ENCODE results near the gene SHB. TPM values are rescaled to one million over a fixed set of nuclear protein-coding genes. Genes with fewer than 3 reads are reported as not detected.
A peak's percentile ranks its signal among the peaks of the same experiment; 100 is the strongest.

Gene SHB
- total RNA-seq, 1 experiment from 2014 or later, result 28.7 TPM

DNA sequence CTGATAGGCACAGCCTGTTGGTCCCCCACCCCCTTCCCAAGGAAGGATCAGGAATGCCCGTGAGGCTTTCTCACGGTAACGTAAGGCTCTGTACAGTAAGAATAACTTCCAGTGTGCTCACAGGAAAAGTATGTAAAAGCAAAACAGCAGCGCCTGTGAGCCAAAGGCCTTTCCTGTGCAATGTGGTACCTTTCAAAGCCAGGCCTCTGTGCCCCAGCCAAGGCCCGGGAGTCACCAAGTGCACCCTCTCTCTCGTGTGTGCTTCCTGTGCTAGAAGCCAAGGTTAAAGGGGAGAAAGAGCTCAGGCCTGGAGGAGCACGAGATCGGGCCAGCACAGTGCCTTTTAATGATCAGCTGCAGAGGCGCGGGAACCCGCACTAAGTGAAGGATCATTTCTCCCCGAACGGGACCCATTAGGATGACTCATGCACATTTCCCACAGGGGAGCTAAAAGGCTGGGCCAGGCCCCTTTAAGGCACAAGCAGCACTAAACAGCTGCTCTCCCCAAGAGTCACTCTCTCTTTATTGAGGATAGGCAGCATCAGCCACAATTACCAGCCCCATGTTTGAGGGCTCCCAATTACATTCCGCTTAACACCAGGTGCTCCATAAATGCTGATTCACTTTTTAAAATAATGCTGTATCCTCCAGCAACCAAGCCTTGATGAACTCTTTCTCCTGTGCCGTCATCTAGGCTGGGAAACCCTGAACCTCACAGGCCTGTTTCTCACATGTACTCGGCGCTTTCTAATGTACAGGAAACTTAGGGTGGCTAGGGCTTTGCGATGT lies 42.8 kb downstream of the SHB start:
- Histone ChIP-seq H3K9me2 (ENCODE audit: insufficient read depth) (no peaks in the 10 kb centered on the region), H3K27me3 (ENCODE audit: insufficient read depth, low read length) (no peaks in the 10 kb centered on the region), H2AFZ (ENCODE audit: low read depth, low read length, poor library complexity, severe bottlenecking) (no peak overlapping the region), H3K4me3 (replicated peaks in 1 of 2; ENCODE audit: low read depth in 1 of 2, low read length in 2 of 2) (peak overlapping the region in 1 of 2 experiments; percentile 27; a peak in 2 of 4 replicates), H3K4me1 (ENCODE audit: control insufficient read depth in 1 of 2, insufficient read depth in 2 of 2, low read length in 2 of 2) (peaks cover 57 to 63% of the 10 kb centered on the region in 2 experiments), H3K9ac (ENCODE audit: low read length) (peak overlapping the region; percentile 51), H3K4me2 (ENCODE audit: low read length) (peak overlapping the region; percentile 71), H4K20me1 (ENCODE audit: insufficient read depth) (0 out of 2 replicates have a peak, but pooled peaks cover 2% of the 10 kb centered on the region), H3K79me2 (ENCODE audit: insufficient read depth, low read length) (peaks cover 96% of the 10 kb centered on the region), H3K9me3 (ENCODE audit: control insufficient read depth in 1 of 2, insufficient read depth in 1 of 2, low read depth in 1 of 2, low read length in 2 of 2) (no peaks in the 10 kb centered on the region), H3K36me3 (ENCODE audit: control insufficient read depth in 1 of 2, insufficient read depth in 2 of 2, low read length in 2 of 2) (no peaks in the 10 kb centered on the region), H3K27ac (ENCODE audit: low read depth, low read length) (peak overlapping the region; percentile 67)
- TF ChIP-seq JUND (IDR thresholded peaks at IDR 0.05) (no peak; the same call in 1 of the 2 replicates), MAX (IDR thresholded peaks at IDR 0.05) (peak; percentile 33; the same call in 1 of the 2 replicates), FOSL1 (IDR thresholded peaks at IDR 0.05; ENCODE audit: low read depth) (peak; percentile 54; the same call in 1 of the 2 replicates), CBX3 (IDR thresholded peaks at IDR 0.05; ENCODE audit: low read depth) (no peak)
- intact Hi-C loops (cut with micrococcal nuclease), result no loop called here
- ChIA-PET CTCF (interaction anchor here (0.7 kb wide), 1 partner anchor 113 kb away, joined by 3 read pairs; no protein-coding TSS in a partner anchor), POLR2A (interaction anchor here (2.1 kb wide), 1 partner anchor 8 kb away, joined by 4 read pairs; no protein-coding TSS in a partner anchor), RAD21 (ENCODE audit: low non-redundant PET in 1 of 2, low total read pairs in 2 of 2, uncharacterized antibody in 2 of 2, unreplicated experiment in 2 of 2) (interaction anchor here in 1 of 2 experiments (0.9 to 1.0 kb wide), 2 partner anchors 10 to 113 kb away, joined by 3 read pairs; no protein-coding TSS in a partner anchor)
- peak; percentile 79 for ATAC-seq
- no peak for DNase-seq (ENCODE audit: low read depth, low spot score)
- no TSS peak for BruUV-seq (replicated peaks)

GRCh38 chr9:38025166-38025565 lies 43.9 kb downstream of the SHB start:
- ChIA-PET POLR2A (interaction anchor here (2.1 kb wide), 1 partner anchor 7 kb away, joined by 4 read pairs; no protein-coding TSS in a partner anchor), CTCF (interaction anchor here (1.7 kb wide), 1 partner anchor 104 kb away, joined by 3 read pairs; no protein-coding TSS in a partner anchor), RAD21 (ENCODE audit: low non-redundant PET in 1 of 2, low total read pairs in 2 of 2, uncharacterized antibody in 2 of 2, unreplicated experiment in 2 of 2) (no interaction called here)
- Histone ChIP-seq H3K27ac (ENCODE audit: low read depth, low read length) (peak overlapping the region; percentile 67), H3K79me2 (ENCODE audit: insufficient read depth, low read length) (peaks cover 89% of the 10 kb centered on the region), H3K9me2 (ENCODE audit: insufficient read depth) (no peaks in the 10 kb centered on the region), H3K36me3 (ENCODE audit: control insufficient read depth in 1 of 2, insufficient read depth in 2 of 2, low read length in 2 of 2) (no peaks in the 10 kb centered on the region), H2AFZ (ENCODE audit: low read depth, low read length, poor library complexity, severe bottlenecking) (no peak overlapping the region), H3K4me2 (ENCODE audit: low read length) (peak overlapping the region; percentile 71), H3K4me3 (replicated peaks in 1 of 2; ENCODE audit: low read depth in 1 of 2, low read length in 2 of 2) (no peak overlapping the region), H4K20me1 (ENCODE audit: insufficient read depth) (no peaks in the 10 kb centered on the region), H3K9ac (ENCODE audit: low read length) (peak overlapping the region; percentile 51), H3K27me3 (ENCODE audit: insufficient read depth, low read length) (no peaks in the 10 kb centered on the region), H3K9me3 (ENCODE audit: control insufficient read depth in 1 of 2, insufficient read depth in 1 of 2, low read depth in 1 of 2, low read length in 2 of 2) (no peaks in the 10 kb centered on the region), H3K4me1 (ENCODE audit: control insufficient read depth in 1 of 2, insufficient read depth in 2 of 2, low read length in 2 of 2) (peaks cover 57 to 64% of the 10 kb centered on the region in 2 experiments)
- DNase-seq (ENCODE audit: low read depth, low spot score) (no peak), ATAC-seq (no peak)
- intact Hi-C loops (cut with micrococcal nuclease), result no loop called here
- BruUV-seq (replicated peaks), result no TSS peak
- TF ChIP-seq ZFX (IDR thresholded peaks at IDR 0.05) (no peak), CTCF (IDR thresholded peaks at IDR 0.05 in 2 of 3, conservative IDR thresholded peaks at IDR 0.05 in 1 of 3; ENCODE audit: borderline replicate concordance in 1 of 3, insufficient read depth in 1 of 3, low read depth in 2 of 3, low read length in 2 of 3) (0 out of 6 replicates have a peak, but pooled peaks of 2 of the 3 experiments have one; percentile 15 to 16)
